Astrocyte (in vitro differentiated cells and primary cell): ENCODE data around the gene PKD1L1. TPM values are rescaled to one million over a fixed set of nuclear protein-coding genes. Genes with fewer than 3 reads are reported as not detected.
A peak's percentile ranks its signal among the peaks of the same experiment; 100 is the strongest.

Source experiments
- DNase-seq: peaks from one replicate; pipeline ENCODE4 v3.0.0-alpha.2; 2010; ENCODE audit warnings: low read depth
- FAIRE-seq: peaks from 2 replicates; lab custom pipeline; 2011; peaks lifted over from hg19 to GRCh38; lab: Jason Lieb, UNC
- H2AFZ ChIP-seq: 2 replicates; pipeline ENCODE4 v1.6.0; 2012; ENCODE audit warnings: low read depth, low read length, inconsistent platforms
- H3K27ac ChIP-seq: 2 replicates; pipeline ENCODE4 v1.5.1; 2011; ENCODE audit warnings: low read depth, low read length, inconsistent platforms
- H3K27me3 ChIP-seq: 2 replicates; pipeline ENCODE4 v1.6.0; 2011; ENCODE audit warnings: low read length, inconsistent platforms; ENCODE audit not compliant: insufficient read depth
- H3K36me3 ChIP-seq: 2 replicates; pipeline ENCODE4 v1.5.1; 2011; ENCODE audit warnings: low read length, inconsistent platforms; ENCODE audit not compliant: insufficient read depth
- H3K4me1 ChIP-seq: 2 replicates; pipeline ENCODE4 v1.5.1; 2011; ENCODE audit warnings: low read length, inconsistent platforms; ENCODE audit not compliant: insufficient read depth
- H3K4me2 ChIP-seq: 2 replicates; pipeline ENCODE4 v1.6.0; 2012; ENCODE audit warnings: low read length, inconsistent platforms
- H3K4me3 ChIP-seq: 2 replicates; pipeline ENCODE4 v1.5.1; 2011; ENCODE audit warnings: low read depth, mild to moderate bottlenecking, low read length, inconsistent platforms; ENCODE audit not compliant: insufficient read depth
- H3K79me2 ChIP-seq: 2 replicates; pipeline ENCODE4 v1.6.0; 2012; ENCODE audit warnings: mild to moderate bottlenecking, low read length, inconsistent platforms; ENCODE audit not compliant: insufficient read depth
- H3K9ac ChIP-seq: 2 replicates; pipeline ENCODE4 v1.6.0; 2012; ENCODE audit warnings: mild to moderate bottlenecking, low read length, inconsistent platforms
- H3K9me3 ChIP-seq: 2 replicates; pipeline ENCODE4 v1.5.1; 2012; ENCODE audit warnings: low read depth, mild to moderate bottlenecking, low read length, inconsistent platforms; ENCODE audit not compliant: insufficient read depth
- H4K20me1 ChIP-seq: 2 replicates; pipeline ENCODE4 v1.6.0; 2012; ENCODE audit warnings: low read length, inconsistent platforms; ENCODE audit not compliant: insufficient read depth
- H3K27ac Mint-ChIP-seq: one replicate; pipeline ENCODE4 v1.8.0; 2021; ENCODE audit warnings: mild to moderate bottlenecking, mixed read lengths; ENCODE audit not compliant: unreplicated experiment
- H3K27me3 Mint-ChIP-seq: one replicate; pipeline ENCODE4 v1.8.0; 2021; ENCODE audit warnings: low read depth, mixed read lengths; ENCODE audit not compliant: unreplicated experiment
- H3K36me3 Mint-ChIP-seq: one replicate; pipeline ENCODE4 v1.8.0; 2021; ENCODE audit warnings: low read depth, mixed read lengths; ENCODE audit not compliant: unreplicated experiment
- H3K4me1 Mint-ChIP-seq: one replicate; pipeline ENCODE4 v1.8.0; 2021; ENCODE audit warnings: low read depth, mixed read lengths; ENCODE audit not compliant: unreplicated experiment
- H3K4me3 Mint-ChIP-seq: one replicate; pipeline ENCODE4 v1.8.0; 2021; ENCODE audit warnings: mild to moderate bottlenecking, moderate library complexity, mixed read lengths; ENCODE audit not compliant: unreplicated experiment
- H3K9me3 Mint-ChIP-seq: one replicate; pipeline ENCODE4 v1.8.0; 2021; ENCODE audit warnings: mild to moderate bottlenecking, mixed read lengths; ENCODE audit not compliant: unreplicated experiment
- CTCF ChIP-seq: IDR thresholded peaks from 2 replicates; pipeline ENCODE4 v1.5.1; 2011; ENCODE audit warnings: low read depth, mild to moderate bottlenecking, inconsistent platforms, low read length, moderate library complexity; ENCODE audit not compliant: insufficient read depth
- EZH2 ChIP-seq: IDR thresholded peaks from 2 replicates; pipeline ENCODE4 v1.6.1; 2012; ENCODE audit warnings: mild to moderate bottlenecking, low read length, inconsistent platforms; ENCODE audit not compliant: insufficient read depth
- total RNA-seq: library from RNA; stranded (reverse); gene quantifications from 2 replicates; pipeline ENCODE4 v1.2.1, GENCODE V29; 2021

Gene PKD1L1
- total RNA-seq, 1 donor from 2014 or later = 0.39 TPM

GRCh38 chr7:47766126-47766525 lies 182.1 kb downstream of the PKD1L1 start:
- Histone ChIP-seq H3K4me3 (no peak overlapping the region), H3K27ac (no peak overlapping the region)

GRCh38 chr7:47765373-47765979 lies 182.8 kb downstream of the PKD1L1 start:
- Histone ChIP-seq H3K9me3 (no peaks in the 10 kb centered on the region), H3K4me3 (no peak overlapping the region), H3K9ac (no peak overlapping the region), H3K79me2 (no peaks in the 10 kb centered on the region), H3K36me3 (no peaks in the 10 kb centered on the region), H3K4me1 (peaks cover 17% of the 10 kb centered on the region), H3K27ac (no peak overlapping the region), H3K4me2 (no peak overlapping the region), H2AFZ (no peak overlapping the region), H3K27me3 (no peaks in the 10 kb centered on the region), H4K20me1 (no peaks in the 10 kb centered on the region)
- H3K27me3 Mint-ChIP-seq = no peaks in the 10 kb centered on the region
- no peaks in the 10 kb centered on the region for H3K36me3 Mint-ChIP-seq
- FAIRE-seq = no peak
- no peak for TF ChIP-seq EZH2
- no peak for TF ChIP-seq CTCF
- no peak for DNase-seq
- H3K9me3 Mint-ChIP-seq = no peaks in the 10 kb centered on the region
- H3K27ac Mint-ChIP-seq = no peak overlapping the region
- no peak overlapping the region for H3K4me3 Mint-ChIP-seq
- peaks cover 11% of the 10 kb centered on the region for H3K4me1 Mint-ChIP-seq

More at GRCh38 chr7:47766126-47766525, 182.1 kb downstream of the PKD1L1 start:
- Mint-ChIP-seq H3K27me3 (no peaks in the 10 kb centered on the region), H3K4me1 (peaks cover 11% of the 10 kb centered on the region), H3K27ac (no peak overlapping the region), H3K4me3 (no peak overlapping the region), H3K36me3 (no peaks in the 10 kb centered on the region), H3K9me3 (no peaks in the 10 kb centered on the region)
- no peaks in the 10 kb centered on the region for H3K9me3 ChIP-seq
- no peak overlapping the region for H2AFZ ChIP-seq
- TF ChIP-seq CTCF = no peak
- no peak for TF ChIP-seq EZH2
- no peak for DNase-seq
- no peaks in the 10 kb centered on the region for H3K79me2 ChIP-seq
- no peaks in the 10 kb centered on the region for H4K20me1 ChIP-seq
- H3K4me2 ChIP-seq = no peak overlapping the region
- H3K27me3 ChIP-seq = no peaks in the 10 kb centered on the region
- no peaks in the 10 kb centered on the region for H3K36me3 ChIP-seq
- H3K4me1 ChIP-seq = peaks cover 17% of the 10 kb centered on the region
- H3K9ac ChIP-seq = no peak overlapping the region
- FAIRE-seq = no peak

- peak overlapping the region; percentile 93 for H3K27ac ChIP-seq
- no peak overlapping the region for H2AFZ ChIP-seq
- H3K4me3 ChIP-seq = no peak overlapping the region
- no peaks in the 10 kb centered on the region for H3K36me3 ChIP-seq
- H4K20me1 ChIP-seq = no peaks in the 10 kb centered on the region
- Mint-ChIP-seq H3K36me3 (no peaks in the 10 kb centered on the region), H3K9me3 (no peaks in the 10 kb centered on the region), H3K4me1 (peaks cover 11% of the 10 kb centered on the region), H3K27me3 (no peaks in the 10 kb centered on the region), H3K27ac (no peak overlapping the region), H3K4me3 (no peak overlapping the region)
- H3K4me2 ChIP-seq = no peak overlapping the region
- peaks cover 17% of the 10 kb centered on the region for H3K4me1 ChIP-seq
- no peak for TF ChIP-seq CTCF
- no peak for TF ChIP-seq EZH2
- H3K27me3 ChIP-seq = no peaks in the 10 kb centered on the region
- no peaks in the 10 kb centered on the region for H3K79me2 ChIP-seq
- no peak for FAIRE-seq
- no peaks in the 10 kb centered on the region for H3K9me3 ChIP-seq
- H3K9ac ChIP-seq = no peak overlapping the region
- DNase-seq = no peak
Observed at GRCh38 chr7:47764746-47765145, 183.5 kb downstream of the PKD1L1 start.
